ENCODE data around the gene IRF5.

The IRF5 gene

DNA sequence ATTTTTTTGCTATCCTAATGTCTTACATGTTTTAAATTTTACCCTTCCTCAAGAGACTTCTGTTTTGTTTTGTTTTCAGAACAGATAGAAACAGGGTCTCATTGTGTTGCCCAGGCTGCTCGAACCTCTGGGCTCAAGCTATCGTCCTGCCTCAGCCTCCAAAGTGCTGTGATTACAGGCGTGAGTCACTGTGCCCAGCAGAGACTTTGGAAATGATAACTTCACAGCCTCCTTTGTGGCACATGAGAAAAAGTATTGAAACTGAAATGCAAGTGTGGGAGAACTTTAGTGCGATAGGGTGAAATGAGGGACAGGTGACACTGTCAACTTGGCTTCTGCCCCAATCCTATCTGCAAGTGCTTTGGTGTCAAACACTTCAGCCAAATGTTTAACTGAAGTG, 21.6 kb downstream of the IRF5 start:
- TF ChIP-seq, protein P1, sequence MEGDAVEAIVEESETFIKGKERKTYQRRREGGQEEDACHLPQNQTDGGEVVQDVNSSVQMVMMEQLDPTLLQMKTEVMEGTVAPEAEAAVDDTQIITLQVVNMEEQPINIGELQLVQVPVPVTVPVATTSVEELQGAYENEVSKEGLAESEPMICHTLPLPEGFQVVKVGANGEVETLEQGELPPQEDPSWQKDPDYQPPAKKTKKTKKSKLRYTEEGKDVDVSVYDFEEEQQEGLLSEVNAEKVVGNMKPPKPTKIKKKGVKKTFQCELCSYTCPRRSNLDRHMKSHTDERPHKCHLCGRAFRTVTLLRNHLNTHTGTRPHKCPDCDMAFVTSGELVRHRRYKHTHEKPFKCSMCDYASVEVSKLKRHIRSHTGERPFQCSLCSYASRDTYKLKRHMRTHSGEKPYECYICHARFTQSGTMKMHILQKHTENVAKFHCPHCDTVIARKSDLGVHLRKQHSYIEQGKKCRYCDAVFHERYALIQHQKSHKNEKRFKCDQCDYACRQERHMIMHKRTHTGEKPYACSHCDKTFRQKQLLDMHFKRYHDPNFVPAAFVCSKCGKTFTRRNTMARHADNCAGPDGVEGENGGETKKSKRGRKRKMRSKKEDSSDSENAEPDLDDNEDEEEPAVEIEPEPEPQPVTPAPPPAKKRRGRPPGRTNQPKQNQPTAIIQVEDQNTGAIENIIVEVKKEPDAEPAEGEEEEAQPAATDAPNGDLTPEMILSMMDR (IDR thresholded peaks at IDR 0.05; ENCODE audit: low read length, missing control alignments): no peak
- DNase-seq (ENCODE audit: low read depth): no peak
- no peak overlapping the region for H3K4me3 ChIP-seq (replicated peaks; ENCODE audit: low read depth, low read length)

- no peak for DNase-seq (ENCODE audit: low read depth)
- TF ChIP-seq, protein P1 (IDR thresholded peaks at IDR 0.05; ENCODE audit: low read length, missing control alignments): no peak
These were observed 23.4 kb downstream of the IRF5 start for GRCh38 chr7:128961030-128961659.

GRCh38 chr7:128962899-128963298, 25.2 kb downstream of the IRF5 start:
- DNase-seq (ENCODE audit: low read depth): peak; percentile 9
- H3K4me3 ChIP-seq (replicated peaks; ENCODE audit: low read depth, low read length): no peak overlapping the region

More at GRCh38 chr7:128961030-128961659, 23.4 kb downstream of the IRF5 start:
- H3K4me3 ChIP-seq (replicated peaks; ENCODE audit: low read depth, low read length): no peak overlapping the region

GRCh38 chr7:128963327-128963757, 25.6 kb downstream of the IRF5 start:
- H3K4me3 ChIP-seq (replicated peaks; ENCODE audit: low read depth, low read length): no peak overlapping the region
- TF ChIP-seq, protein P1 (IDR thresholded peaks at IDR 0.05; ENCODE audit: low read length, missing control alignments): no peak
- peak; percentile 3 for DNase-seq (ENCODE audit: low read depth)

More at GRCh38 chr7:128962899-128963298, 25.2 kb downstream of the IRF5 start:
- TF ChIP-seq, protein P1 (IDR thresholded peaks at IDR 0.05; ENCODE audit: low read length, missing control alignments): no peak

GRCh38 chr7:128968624-128969023, 30.9 kb downstream of the IRF5 start:
- no peak for DNase-seq (ENCODE audit: low read depth)
- H3K4me3 ChIP-seq (replicated peaks; ENCODE audit: low read depth, low read length): no peak overlapping the region
- TF ChIP-seq, protein P1 (IDR thresholded peaks at IDR 0.05; ENCODE audit: low read length, missing control alignments): no peak

DNA sequence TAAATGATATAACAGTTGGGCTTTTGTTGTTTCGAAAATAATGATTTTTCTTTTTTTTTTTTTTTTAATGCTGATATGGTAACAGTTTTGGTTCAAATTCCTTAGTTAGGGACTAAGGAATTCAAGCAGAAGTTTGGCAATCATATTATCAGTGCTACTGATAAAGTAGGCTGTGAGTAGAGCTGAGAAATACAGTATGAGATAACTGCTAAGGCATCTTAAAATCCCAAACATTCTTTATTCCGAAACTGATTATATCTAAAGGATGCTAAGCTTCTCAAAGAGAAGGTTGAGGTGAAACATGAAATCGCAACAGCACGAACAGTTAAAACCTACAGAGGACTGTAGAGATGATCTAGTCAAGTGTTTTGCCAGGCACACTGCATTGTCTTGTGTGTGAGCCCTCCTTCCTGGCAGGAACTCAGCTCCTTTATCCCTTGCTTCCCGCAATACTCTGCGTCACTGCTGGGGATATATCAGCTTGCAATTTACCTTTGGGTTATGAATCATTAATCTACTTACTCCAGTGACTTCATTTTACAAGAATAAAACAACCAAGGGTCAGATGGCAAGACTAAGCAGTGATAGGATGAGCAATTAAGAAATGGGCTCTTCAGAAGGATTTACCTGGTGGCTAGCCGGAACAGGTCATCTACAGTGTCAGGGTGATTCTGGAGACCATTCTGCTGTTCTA, 36.7 kb downstream of the IRF5 start:
- H3K4me3 ChIP-seq (replicated peaks; ENCODE audit: low read depth, low read length): no peak overlapping the region
- DNase-seq (ENCODE audit: low read depth): peak; percentile 80
- TF ChIP-seq, protein P1 (IDR thresholded peaks at IDR 0.05; ENCODE audit: low read length, missing control alignments): no peak

Measured in fibroblast of pulmonary artery (primary cell).